Spleen (tissue), 11 donors: ENCODE data around the gene SLC22A1. TPM values are rescaled to one million over a fixed set of nuclear protein-coding genes. Genes with fewer than 3 reads are reported as not detected.

Source experiments
- DNase-seq: peaks from one replicate; pipeline ENCODE4 v3.0.0-alpha.2; 2020
- H3K27ac ChIP-seq, 8 donors: fragments of 200-600 bp; sonication (generic) in 7 of 8; 1 replicate in 4 of 8; 2 replicates in 4 of 8; pipeline versions ENCODE4 v1.5.0 to v1.8.0; 2016 to 2021; ENCODE audit warnings: inconsistent platforms in 4 of 8, mild to moderate bottlenecking in 4 of 8, moderate library complexity in 1 of 8
- H3K27me3 ChIP-seq, 7 donors: fragments of 200-600 bp; sonication (generic) in 6 of 7; replicated peaks in 1 of 7; 1 replicate in 4 of 7; 2 replicates in 3 of 7; pipeline versions ENCODE4 v1.5.0 to v1.8.0; 2016 to 2021; ENCODE audit warnings: inconsistent platforms in 3 of 7, mild to moderate bottlenecking in 1 of 7
- H3K36me3 ChIP-seq, 6 donors: fragments of 200-600 bp; sonication (generic) in 5 of 6; 1 replicate in 4 of 6; 2 replicates in 2 of 6; pipeline versions ENCODE4 v1.5.0 to v1.8.0; 2016 to 2021; ENCODE audit warnings: inconsistent platforms in 2 of 6
- H3K4me1 ChIP-seq, 6 donors: fragments of 200-600 bp; sonication (generic) in 5 of 6; 1 replicate in 3 of 6; 2 replicates in 3 of 6; pipeline versions ENCODE4 v1.5.0 to v1.8.0; 2016 to 2021; ENCODE audit warnings: inconsistent platforms in 3 of 6
- H3K4me3 ChIP-seq, 8 donors: fragments of 200-600 bp; sonication (generic) in 7 of 8; 1 replicate in 4 of 8; 2 replicates in 4 of 8; pipeline versions ENCODE4 v1.5.0 to v1.8.0; 2016 to 2021; ENCODE audit warnings: inconsistent platforms in 4 of 8, mild to moderate bottlenecking in 4 of 8, moderate library complexity in 2 of 8
- H3K9me3 ChIP-seq, 8 donors: fragments of 200-600 bp; sonication (generic) in 7 of 8; 1 replicate in 4 of 8; 2 replicates in 4 of 8; pipeline versions ENCODE4 v1.5.0 to v1.8.0; 2016 to 2021; ENCODE audit warnings: inconsistent platforms in 4 of 8
- CTCF ChIP-seq, 11 experiments: fragments of 200-600 bp in 7 of 11; fragments of 450-650 bp in 4 of 11; sonication (generic) in 4 of 11; IDR thresholded peaks in 8 of 11; conservative IDR thresholded peaks in 3 of 11; 1 replicate in 7 of 11; 2 replicates in 4 of 11; pipeline versions ENCODE4 v1.4.0 to v1.8.0; 2016 to 2021; ENCODE audit warnings: antibody characterized with exemption in 11 of 11, inconsistent platforms in 4 of 11, mild to moderate bottlenecking in 1 of 11
- POLR2A ChIP-seq, 3 donors: fragments of 450-650 bp; IDR thresholded peaks; one replicate each; pipeline ENCODE4 v1.5.1; 2017; ENCODE audit warnings: antibody characterized with exemption in 3 of 3, mild to moderate bottlenecking in 1 of 3
- POLR2AphosphoS5 ChIP-seq, 3 donors: sonication (generic); formaldehyde crosslinking; IDR thresholded peaks; one replicate each; pipeline ENCODE4 v1.5.1; 2017; ENCODE audit warnings: antibody characterized with exemption in 3 of 3
- WGBS, 5 donors: extraction: QIAGEN DNeasy Blood & Tissue Kit in 3 of 5; methylation state at CpG; one replicate each; pipeline versions ENCODE4 v1.1.5 to v1.1.7; 2013 to 2018; 5-methylcytosine and 5-hydroxymethylcytosine counted together
- intact Hi-C: fragments of 100-400 bp; cut with DNase I; formaldehyde crosslinking; loops from one replicate; pipeline ENCODE4 v1.15.0; 2023; ENCODE audit warnings: low total_unique reads
- polyA plus RNA-seq, 3 donors: library from polyadenylated mRNA; stranded (reverse); fragments of 200-250 nt; gene quantifications; one replicate each; pipeline ENCODE4 v1.2.1, GENCODE V29; 2013
- total RNA-seq, 7 donors: library from RNA; depleted of rRNA in 3 of 7; stranded (reverse); fragments of >200 nt in 3 of 7; fragmentation: NEBNext Ultra II Directional in 4 of 7; extraction: Animal tissue kit (Norgen Biotek cat#: 25700) in 4 of 7; gene quantifications; one replicate each; pipeline versions ENCODE4 v1.1.0 to v1.2.1, GENCODE V29; 2016 to 2021
- donor health status: healthy with polysubstance abuse.
- donor health status: DM: no; HTN: no; CAD: no; lungs with moderate emphysema.
- donor health status: DM: no; HTN: no; CAD: no.
- donor health status: Bipolar disorder and iron deficiency.
- donor health status: healthy.
- donor health status: DM: no; HTN: no; CAD: no.
- donor health status: DM: yes; HTN: yes; CAD: no.

SLC22A1 gene
- total and polyA plus RNA-seq, 10 donors = 0.23 to 6.1 (median 3.9) TPM

GRCh38 chr6:160077024-160077423 lies 44.6 kb upstream of the SLC22A1 start:
- H3K4me1 ChIP-seq = no peaks in the 10 kb centered on the region
- H3K4me3 ChIP-seq = no peak overlapping the region
- no peak overlapping the region for H3K27ac ChIP-seq
- intact Hi-C loops = no loop called here
- H3K9me3 ChIP-seq = no peaks in the 10 kb centered on the region
- H3K27me3 ChIP-seq = no peaks in the 10 kb centered on the region
- DNase-seq = no peak
- TF ChIP-seq CTCF (IDR thresholded peaks at IDR 0.05 in 8 of 11, conservative IDR thresholded peaks at IDR 0.05 in 3 of 11) = no peak
- TF ChIP-seq POLR2AphosphoS5 (IDR thresholded peaks at IDR 0.05) = no peak
- no peak for TF ChIP-seq POLR2A (IDR thresholded peaks at IDR 0.05)
- peaks cover 11 to 100% (median 98%) of the 10 kb centered on the region in 6 donors for H3K36me3 ChIP-seq
- WGBS, 5 donors = 92 to 96% (median 94%) methylated on average over 5 of the region's 5 CpGs

GRCh38 chr6:160077526-160077925 lies 44.1 kb upstream of the SLC22A1 start:
- H3K4me3 ChIP-seq = no peak overlapping the region
- no peaks in the 10 kb centered on the region for H3K9me3 ChIP-seq
- intact Hi-C loops = no loop called here
- no peaks in the 10 kb centered on the region for H3K27me3 ChIP-seq
- no peak for DNase-seq
- H3K36me3 ChIP-seq = peaks cover 6 to 100% (median 98%) of the 10 kb centered on the region in 6 donors
- no peaks in the 10 kb centered on the region for H3K4me1 ChIP-seq
- no peak overlapping the region for H3K27ac ChIP-seq
- 90 to 98% (median 94%) methylated on average over 2 of the region's 2 CpGs for WGBS, 5 donors
- TF ChIP-seq POLR2A (IDR thresholded peaks at IDR 0.05) (no peak), CTCF (IDR thresholded peaks at IDR 0.05 in 8 of 11, conservative IDR thresholded peaks at IDR 0.05 in 3 of 11) (no peak), POLR2AphosphoS5 (IDR thresholded peaks at IDR 0.05) (no peak)

- no peaks in the 10 kb centered on the region for H3K27me3 ChIP-seq
- no peak overlapping the region for H3K27ac ChIP-seq
- peaks cover 5 to 100% (median 97%) of the 10 kb centered on the region in 6 donors for H3K36me3 ChIP-seq
- DNase-seq = peak; percentile 53
- H3K4me3 ChIP-seq = no peak overlapping the region
- intact Hi-C loops = no loop called here
- no peaks in the 10 kb centered on the region for H3K4me1 ChIP-seq
- WGBS, 5 donors = 94 to 98% (median 98%) methylated on average over 21 to 23 of the region's 23 CpGs
- H3K9me3 ChIP-seq = no peaks in the 10 kb centered on the region
- TF ChIP-seq POLR2AphosphoS5 (IDR thresholded peaks at IDR 0.05) = peak in 1 of 3 donors; percentile 44
- no peak for TF ChIP-seq POLR2A (IDR thresholded peaks at IDR 0.05)
Observed at GRCh38 chr6:160078883-160079685, 42.5 kb upstream of the SLC22A1 start.

- Histone ChIP-seq H3K27me3 (no peaks in the 10 kb centered on the region), H3K36me3 (peaks cover 5 to 100% (median 98%) of the 10 kb centered on the region in 6 donors), H3K9me3 (no peaks in the 10 kb centered on the region), H3K27ac (no peak overlapping the region), H3K4me3 (no peak overlapping the region), H3K4me1 (no peaks in the 10 kb centered on the region)
- intact Hi-C loops = no loop called here
- TF ChIP-seq POLR2A (IDR thresholded peaks at IDR 0.05) = no peak
- TF ChIP-seq POLR2AphosphoS5 (IDR thresholded peaks at IDR 0.05) = no peak
- no peak for TF ChIP-seq CTCF (IDR thresholded peaks at IDR 0.05 in 8 of 11, conservative IDR thresholded peaks at IDR 0.05 in 3 of 11)
- WGBS, 5 donors = 96 to 98% (median 97%) methylated on average over 12 of the region's 12 CpGs
- DNase-seq = peak; percentile 21
Observed at GRCh38 chr6:160079686-160080043, 42.0 kb upstream of the SLC22A1 start.
